ENCODE results near the gene COP1.

- TF ChIP-seq EP300 (IDR thresholded peaks at IDR 0.05), result no peak
- TF ChIP-seq, protein P1, sequence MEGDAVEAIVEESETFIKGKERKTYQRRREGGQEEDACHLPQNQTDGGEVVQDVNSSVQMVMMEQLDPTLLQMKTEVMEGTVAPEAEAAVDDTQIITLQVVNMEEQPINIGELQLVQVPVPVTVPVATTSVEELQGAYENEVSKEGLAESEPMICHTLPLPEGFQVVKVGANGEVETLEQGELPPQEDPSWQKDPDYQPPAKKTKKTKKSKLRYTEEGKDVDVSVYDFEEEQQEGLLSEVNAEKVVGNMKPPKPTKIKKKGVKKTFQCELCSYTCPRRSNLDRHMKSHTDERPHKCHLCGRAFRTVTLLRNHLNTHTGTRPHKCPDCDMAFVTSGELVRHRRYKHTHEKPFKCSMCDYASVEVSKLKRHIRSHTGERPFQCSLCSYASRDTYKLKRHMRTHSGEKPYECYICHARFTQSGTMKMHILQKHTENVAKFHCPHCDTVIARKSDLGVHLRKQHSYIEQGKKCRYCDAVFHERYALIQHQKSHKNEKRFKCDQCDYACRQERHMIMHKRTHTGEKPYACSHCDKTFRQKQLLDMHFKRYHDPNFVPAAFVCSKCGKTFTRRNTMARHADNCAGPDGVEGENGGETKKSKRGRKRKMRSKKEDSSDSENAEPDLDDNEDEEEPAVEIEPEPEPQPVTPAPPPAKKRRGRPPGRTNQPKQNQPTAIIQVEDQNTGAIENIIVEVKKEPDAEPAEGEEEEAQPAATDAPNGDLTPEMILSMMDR (IDR thresholded peaks at IDR 0.05), result no peak
These were observed 306.9 kb downstream of the COP1 start for GRCh38 chr1:175900171-175900570.
